A673 (cell line): ENCODE measurements around the gene TRPC4. TPM values are rescaled to one million over a fixed set of nuclear protein-coding genes. Genes with fewer than 3 reads are reported as not detected.
A peak's percentile ranks its signal among the peaks of the same experiment; 100 is the strongest.

ENCODE experiments used
- BruUV-seq: library from RNA; stranded (reverse); fragments of 400-500 nt; replicated peaks from 2 replicates; lab custom pipeline; 2021; lab: Mats Ljungman, UMichigan
- CTCF ChIA-PET: fragments of 300-600 bp; sonication (Branson Sonifier 250); formaldehyde crosslinking; loops from one replicate; lab custom pipeline; 2022; ENCODE audit warnings: antibody characterized with exemption; lab: Charles Lee
- POLR2A ChIA-PET: fragments of 300-600 bp; sonication (Branson Sonifier 250); formaldehyde crosslinking; loops from one replicate; lab custom pipeline; 2022; ENCODE audit warnings: antibody characterized with exemption; ENCODE audit not compliant: low non-redundant PET; lab: Charles Lee
- DNase-seq: peaks from one replicate; pipeline ENCODE4 v3.0.0-alpha.2; 2015; ENCODE audit warnings: low spot score
- H3K27ac ChIP-seq: fragments of 200-600 bp; sonication (generic); 2 replicates; pipeline ENCODE4 v1.5.1; 2016; ENCODE audit warnings: mixed run types, low read depth, mild to moderate bottlenecking, mixed read lengths, antibody characterized with exemption, low read length; ENCODE audit not compliant: poor library complexity, severe bottlenecking
- H3K27me3 ChIP-seq: fragments of 200-600 bp; sonication (generic); replicated peaks from 2 replicates; pipeline ENCODE4 v1.6.1; 2017; ENCODE audit warnings: mixed run types, low read depth, mild to moderate bottlenecking, mixed read lengths, antibody characterized with exemption, low read length; ENCODE audit not compliant: insufficient read depth, poor library complexity
- H3K36me3 ChIP-seq: fragments of 200-600 bp; sonication (generic); 2 replicates; pipeline ENCODE4 v1.6.1; 2016; ENCODE audit warnings: mixed run types, mild to moderate bottlenecking, mixed read lengths, antibody characterized with exemption, low read length; ENCODE audit not compliant: insufficient read depth, poor library complexity, severe bottlenecking
- H3K4me1 ChIP-seq: fragments of 200-600 bp; sonication (generic); 2 replicates; pipeline ENCODE4 v1.6.1; 2017; ENCODE audit warnings: mixed run types, mild to moderate bottlenecking, mixed read lengths, antibody characterized with exemption, low read length; ENCODE audit not compliant: insufficient read depth, poor library complexity, severe bottlenecking
- H3K4me3 ChIP-seq: fragments of 200-600 bp; sonication (generic); 2 replicates; pipeline ENCODE4 v1.5.1; 2016; ENCODE audit warnings: low read depth, mixed run types, mild to moderate bottlenecking, mixed read lengths, low read length; ENCODE audit not compliant: poor library complexity, severe bottlenecking
- H3K9me3 ChIP-seq: fragments of 200-600 bp; sonication (generic); 2 replicates; pipeline ENCODE4 v1.6.1; 2016; ENCODE audit warnings: mixed run types, low read depth, mild to moderate bottlenecking, mixed read lengths, antibody characterized with exemption, low read length; ENCODE audit not compliant: poor library complexity, severe bottlenecking
- CTCF ChIP-seq: fragments of 300-800, 200-600 bp; sonication (generic); conservative IDR thresholded peaks from 2 replicates; pipeline ENCODE4 v1.5.1; 2017; ENCODE audit warnings: low read depth, mild to moderate bottlenecking, antibody characterized with exemption, low read length, moderate library complexity, mixed read lengths
- EZH2 ChIP-seq: fragments of 200-600 bp; sonication (generic); IDR thresholded peaks from 2 replicates; pipeline ENCODE4 v1.6.1; 2017; ENCODE audit warnings: borderline replicate concordance, low read depth, mild to moderate bottlenecking, mixed read lengths, antibody characterized with exemption, low read length; ENCODE audit not compliant: poor library complexity, severe bottlenecking
- intact Hi-C: fragments of 100-400 bp; cut with micrococcal nuclease; formaldehyde crosslinking; loops from one replicate; pipeline ENCODE4 v1.10.0; 2022; ENCODE audit not compliant: unreplicated experiment
- total RNA-seq: library from RNA; stranded (reverse); gene quantifications from 2 replicates; pipeline ENCODE4 v1.2.3, GENCODE V29; 2021

TRPC4 gene
- total RNA-seq, 1 experiment from 2014 or later: 27.0 TPM

DNA sequence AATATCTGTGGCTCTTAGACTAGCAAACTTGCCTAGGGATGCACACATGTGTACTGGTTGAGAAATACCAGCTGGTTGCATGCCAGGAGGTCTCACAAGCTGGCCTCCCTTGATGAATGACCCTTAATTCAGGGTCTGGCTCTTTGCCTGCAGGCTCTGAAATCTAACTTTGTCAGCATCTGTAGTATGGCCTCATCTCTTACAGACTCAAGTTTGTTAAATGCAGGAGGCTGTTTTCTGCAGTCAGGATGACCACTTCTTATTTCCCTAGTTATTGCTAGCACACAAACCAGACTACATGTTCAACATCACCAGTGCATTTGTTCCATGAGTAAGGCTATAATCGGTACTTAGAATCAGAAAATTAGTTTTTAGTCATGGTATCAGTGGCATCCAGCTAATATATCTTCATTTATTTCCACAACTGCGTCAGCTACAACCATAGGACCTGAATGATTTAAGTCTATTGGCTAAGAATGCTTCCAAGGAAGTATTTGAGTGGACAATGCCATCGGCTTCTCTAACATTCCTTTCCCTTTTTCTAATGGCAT lies 247.7 kb downstream of the TRPC4 start:
- BruUV-seq: no TSS peak
- H3K9me3 ChIP-seq: no peaks in the 10 kb centered on the region
- TF ChIP-seq EZH2 (no peak), CTCF (no peak)
- CTCF ChIA-PET: interaction anchor here (0.6 kb wide), 1 partner anchor 23 kb away, joined by 3 read pairs; no protein-coding TSS in a partner anchor
- POLR2A ChIA-PET: no interaction called here
- no peak overlapping the region for H3K4me3 ChIP-seq
- DNase-seq: no peak
- H3K27ac ChIP-seq: no peak overlapping the region
- H3K36me3 ChIP-seq: no peaks in the 10 kb centered on the region
- intact Hi-C loops: no loop called here
- peaks cover 14% of the 10 kb centered on the region for H3K4me1 ChIP-seq
- no peaks in the 10 kb centered on the region for H3K27me3 ChIP-seq

GRCh38 chr13:37618554-37618953 lies 251.0 kb downstream of the TRPC4 start:
- H3K9me3 ChIP-seq: no peaks in the 10 kb centered on the region
- no TSS peak for BruUV-seq
- H3K27me3 ChIP-seq: no peaks in the 10 kb centered on the region
- no peak overlapping the region for H3K27ac ChIP-seq
- ChIA-PET POLR2A (no interaction called here), CTCF (no interaction called here)
- intact Hi-C loops: no loop called here
- no peaks in the 10 kb centered on the region for H3K36me3 ChIP-seq
- no peak for DNase-seq
- no peak for TF ChIP-seq EZH2
- no peak for TF ChIP-seq CTCF
- no peak overlapping the region for H3K4me3 ChIP-seq
- H3K4me1 ChIP-seq: peaks cover 20% of the 10 kb centered on the region

DNA sequence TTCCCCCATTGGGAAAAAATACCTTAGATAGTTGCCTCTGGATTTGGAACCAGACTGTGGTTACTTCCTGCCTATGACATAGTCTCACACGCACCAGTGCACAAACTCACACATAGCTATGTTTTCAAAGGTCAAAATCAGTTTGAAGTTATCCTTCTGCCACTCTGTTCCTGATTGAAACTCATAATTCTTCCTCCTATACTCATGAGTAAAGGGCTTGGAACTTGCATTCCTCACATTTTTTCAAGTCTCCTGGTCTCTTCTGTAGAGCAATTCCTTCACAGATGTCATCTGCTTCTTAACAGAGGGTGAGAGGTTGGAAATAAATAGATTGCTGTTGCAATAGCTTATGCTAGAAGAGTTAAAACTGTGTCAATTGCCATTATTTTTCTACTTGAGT lies 252.4 kb downstream of the TRPC4 start:
- TF ChIP-seq EZH2 (no peak), CTCF (no peak)
- Histone ChIP-seq H3K27me3 (no peaks in the 10 kb centered on the region), H3K4me1 (peaks cover 20% of the 10 kb centered on the region), H3K4me3 (no peak overlapping the region), H3K36me3 (no peaks in the 10 kb centered on the region), H3K27ac (no peak overlapping the region), H3K9me3 (no peaks in the 10 kb centered on the region)
- CTCF ChIA-PET: no interaction called here
- intact Hi-C loops: no loop called here
- POLR2A ChIA-PET: no interaction called here
- no TSS peak for BruUV-seq
- DNase-seq: peak; percentile 69
